Spinal cord (tissue), 10 donors: ENCODE measurements around the gene SF3B6. TPM values are rescaled to one million over a fixed set of nuclear protein-coding genes. Genes with fewer than 3 reads are reported as not detected.
A peak's percentile ranks its signal among the peaks of the same experiment; 100 is the strongest.

Experiments used
- DNase-seq, 6 donors: peaks; one replicate each; pipeline versions ENCODE4 v3.0.0 to v3.0.0-alpha.2; 2013 to 2015; ENCODE audit warnings: low spot score in 6 of 6, low read depth in 4 of 6
- H3K27ac ChIP-seq: one replicate; pipeline ENCODE4 v1.5.1; 2013; ENCODE audit warnings: low read depth, low read length, control low read depth
- H3K27me3 ChIP-seq: one replicate; pipeline ENCODE4 v1.6.1; 2013; ENCODE audit warnings: low read length; ENCODE audit not compliant: control insufficient read depth, insufficient read depth
- H3K36me3 ChIP-seq: one replicate; pipeline ENCODE4 v1.6.1; 2013; ENCODE audit warnings: low read length; ENCODE audit not compliant: control insufficient read depth, insufficient read depth
- H3K4me1 ChIP-seq: one replicate; pipeline ENCODE4 v1.6.1; 2013; ENCODE audit warnings: low read length; ENCODE audit not compliant: control insufficient read depth, insufficient read depth
- H3K4me3 ChIP-seq: one replicate; pipeline ENCODE4 v1.5.1; 2013; ENCODE audit warnings: low read depth, low read length, control low read depth
- H3K9me3 ChIP-seq: one replicate; pipeline ENCODE4 v1.6.1; 2013; ENCODE audit warnings: low read length; ENCODE audit not compliant: control insufficient read depth, insufficient read depth
- WGBS: methylation state at CpG from one replicate; pipeline ENCODE4 v1.1.5; 2013; ENCODE audit warnings: missing lambda C conversion rate; ENCODE audit not compliant: insufficient coverage; 5-methylcytosine and 5-hydroxymethylcytosine counted together
- long read RNA-seq, 4 donors: transcript quantifications; one replicate each; lab custom pipeline, GENCODE V29; 2026
- polyA plus RNA-seq, 2 donors: library from polyadenylated mRNA; unstranded; fragments of 120-200 nt; gene quantifications; one replicate each; pipeline ENCODE4 v1.2.1, GENCODE V29; 2013; ENCODE audit not compliant: insufficient read length in 2 of 2
- total RNA-seq, 2 donors: library from RNA; depleted of rRNA in 1 of 2; stranded (reverse); fragments of 120-200 nt in 1 of 2; fragments of >200 nt in 1 of 2; gene quantifications; one replicate each; pipeline versions ENCODE4 v1.2.3 to v1.2.4, GENCODE V29; 2013 to 2014
- donor health status: healthy.

SF3B6 gene
- total RNA-seq (100 to 1,000 TPM; 104 to 162 TPM), polyA plus RNA-seq (100 to 1,000 TPM; 102 to 120 TPM)
- long read RNA-seq, donor 1, transcript SF3B6-201 (4 exons, 770 nt) = major isoform, 129 of 157 reads
- long read RNA-seq, donor 1, partial matches to known transcripts = 13 of 157 reads
- long read RNA-seq, donor 1, other reads (novel, unspliced or antisense) = 15 of 157 reads
- long read RNA-seq, donor 2, transcript SF3B6-201 (4 exons, 770 nt) = major isoform, 42 of 42 reads
- long read RNA-seq, donor 2, partial matches to known transcripts = 0 of 42 reads
- long read RNA-seq, donor 2, other reads (novel, unspliced or antisense) = 0 of 42 reads
- long read RNA-seq, donor 3, transcript SF3B6-201 (4 exons, 770 nt) = major isoform, 84 of 89 reads
- long read RNA-seq, donor 3, partial matches to known transcripts = 0 of 89 reads
- long read RNA-seq, donor 3, other reads (novel, unspliced or antisense) = 5 of 89 reads
- long read RNA-seq, donor 4, transcript SF3B6-201 (4 exons, 770 nt) = major isoform, 291 of 327 reads
- long read RNA-seq, donor 4, partial matches to known transcripts = 6 of 327 reads
- long read RNA-seq, donor 4, other reads (novel, unspliced or antisense) = 26 of 327 reads

GRCh38 chr2:24075915-24076848 lies at the start of gene SF3B6:
TSS of gene SF3B6 (minus strand) at chr2:24076326. CDS start at chr2:24076229, 97 bp downstream.
- under 1% methylated on average over 63 of the region's 64 CpGs for WGBS
- Histone ChIP-seq H3K4me1 (peaks cover 15% of the 10 kb centered on the region), H3K9me3 (no peaks in the 10 kb centered on the region), H3K27me3 (no peaks in the 10 kb centered on the region), H3K27ac (peak within 1 kb of the TSS; percentile 94), H3K36me3 (peaks cover 10% of the 10 kb centered on the region), H3K4me3 (peak within 1 kb of the TSS; percentile 99)
- DNase-seq = peak; percentile 88 to 100 (median 96)

- peak in 3 of 6 donors; percentile 50 to 89 (median 77) for DNase-seq
- WGBS = 6% methylated on average over 8 of the region's 9 CpGs
These were observed 47.9 kb upstream of the SF3B6 start for GRCh38 chr2:24123922-24124580.

GRCh38 chr2:24123195-24123921 lies 47.2 kb upstream of the SF3B6 start, which contains the start of the genes FAM228B and PFN4:
TSS of gene FAM228B (plus strand) at chr2:24123469. CDS start at chr2:24124362, 893 bp downstream.
TSS of gene PFN4 (minus strand) at chr2:24123334. CDS start at chr2:24122535, 799 bp downstream.
- H3K4me1 ChIP-seq = peaks cover 23% of the 10 kb centered on the region
- WGBS = 0% methylated on average over 103 of the region's 103 CpGs
- H3K4me3 ChIP-seq = peak within 1 kb of the TSS; percentile 91
- no peaks in the 10 kb centered on the region for H3K9me3 ChIP-seq
- H3K27ac ChIP-seq = peak within 1 kb of the TSS; percentile 97
- DNase-seq = peak; percentile 57 to 94 (median 72)
- no peaks in the 10 kb centered on the region for H3K36me3 ChIP-seq
- no peaks in the 10 kb centered on the region for H3K27me3 ChIP-seq

More at GRCh38 chr2:24123922-24124580, 47.9 kb upstream of the SF3B6 start:
- H3K27ac ChIP-seq = peak overlapping the region; percentile 97
- H3K4me3 ChIP-seq = peak overlapping the region; percentile 91
- no peaks in the 10 kb centered on the region for H3K9me3 ChIP-seq
- H3K36me3 ChIP-seq = no peaks in the 10 kb centered on the region
- H3K4me1 ChIP-seq = peaks cover 23% of the 10 kb centered on the region
- no peaks in the 10 kb centered on the region for H3K27me3 ChIP-seq

GRCh38 chr2:24122366-24123194 lies 46.5 kb upstream of the SF3B6 start:
- 7% methylated on average over 13 of the region's 15 CpGs for WGBS
- Histone ChIP-seq H3K4me3 (peak overlapping the region; percentile 91), H3K27ac (peak overlapping the region; percentile 97), H3K27me3 (no peaks in the 10 kb centered on the region), H3K4me1 (peaks cover 23% of the 10 kb centered on the region), H3K9me3 (no peaks in the 10 kb centered on the region), H3K36me3 (no peaks in the 10 kb centered on the region)
- peak in 4 of 6 donors; percentile 6 to 45 (median 34) for DNase-seq

- H3K4me3 ChIP-seq = no peak overlapping the region
- no peaks in the 10 kb centered on the region for H3K9me3 ChIP-seq
- peaks cover 23% of the 10 kb centered on the region for H3K4me1 ChIP-seq
- 10% methylated on average over 2 of the region's 4 CpGs for WGBS
- peak in 4 of 6 donors; percentile 21 to 77 (median 46) for DNase-seq
- H3K27me3 ChIP-seq = no peaks in the 10 kb centered on the region
- no peak overlapping the region for H3K27ac ChIP-seq
- H3K36me3 ChIP-seq = peaks cover 2% of the 10 kb centered on the region
These were observed 45.3 kb upstream of the SF3B6 start for GRCh38 chr2:24121469-24121868.

GRCh38 chr2:24121066-24121465 lies 44.9 kb upstream of the SF3B6 start:
- peak in 1 of 6 donors; percentile 9 for DNase-seq
- 74% methylated on average over 3 of the region's 5 CpGs for WGBS
- Histone ChIP-seq H3K4me1 (peaks cover 23% of the 10 kb centered on the region), H3K27me3 (no peaks in the 10 kb centered on the region), H3K27ac (no peak overlapping the region), H3K9me3 (no peaks in the 10 kb centered on the region), H3K36me3 (peaks cover 3% of the 10 kb centered on the region), H3K4me3 (no peak overlapping the region)

- H3K4me3 ChIP-seq = no peak overlapping the region
- H3K27ac ChIP-seq = no peak overlapping the region
- H3K27me3 ChIP-seq = no peaks in the 10 kb centered on the region
- H3K9me3 ChIP-seq = no peaks in the 10 kb centered on the region
- WGBS = no CpG with 5 or more reads among the region's 1 CpG
- no peak for DNase-seq
- H3K36me3 ChIP-seq = peaks cover 3% of the 10 kb centered on the region
- peaks cover 10% of the 10 kb centered on the region for H3K4me1 ChIP-seq
These were observed 41.8 kb upstream of the SF3B6 start for GRCh38 chr2:24117902-24118301.

- no peak overlapping the region for H3K4me3 ChIP-seq
- H3K4me1 ChIP-seq = no peaks in the 10 kb centered on the region
- peaks cover 3% of the 10 kb centered on the region for H3K36me3 ChIP-seq
- no peak overlapping the region for H3K27ac ChIP-seq
- no CpG with 5 or more reads among the region's 2 CpGs for WGBS
- H3K9me3 ChIP-seq = no peaks in the 10 kb centered on the region
- no peaks in the 10 kb centered on the region for H3K27me3 ChIP-seq
- DNase-seq = no peak
These were observed 38.9 kb upstream of the SF3B6 start for GRCh38 chr2:24115057-24115456.
